ENCODE measurements around the gene MUCL3.
"Not testable (repeated sequence)": the region's sequence is repeated elsewhere in the genome, so short reads cannot be mapped to it uniquely, and the experiment has no call there.

Gene MUCL3

DNA sequence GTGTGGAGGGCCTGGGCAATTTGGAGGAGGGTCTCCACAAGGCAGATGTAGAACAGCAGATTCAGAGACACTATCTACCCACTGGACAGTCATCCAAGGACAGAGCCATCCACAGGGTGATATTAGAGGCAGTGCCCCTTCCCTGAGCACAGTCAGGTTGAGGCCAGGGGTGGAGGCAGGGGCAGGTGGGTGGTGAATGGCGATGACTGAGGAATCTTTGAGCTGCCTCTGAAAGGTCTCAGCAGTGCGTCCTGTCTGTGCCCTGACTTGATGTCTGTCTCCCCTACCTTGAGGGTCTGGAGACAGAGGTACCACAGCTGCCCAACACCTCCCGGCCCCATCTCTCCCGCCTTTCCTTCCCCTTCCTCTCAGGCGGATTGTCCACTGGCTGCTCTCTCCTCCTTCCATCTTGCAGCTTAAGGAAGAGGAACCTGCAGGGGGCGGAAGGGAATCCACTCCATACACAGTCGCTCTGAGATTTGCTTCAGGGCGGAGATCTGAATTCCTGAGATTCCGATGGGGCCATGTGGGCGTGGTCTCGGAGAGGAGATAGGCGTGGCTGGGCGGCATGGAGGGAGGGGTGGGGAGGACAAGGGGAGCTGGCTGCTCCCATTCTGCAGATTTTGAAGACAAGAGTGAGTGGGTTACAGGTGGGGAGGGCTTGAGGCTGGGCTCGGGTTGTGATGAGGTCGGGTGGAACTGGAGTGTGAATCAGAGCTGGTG is 1.7 kb downstream of the MUCL3 start:
- DNase-seq, result peak; percentile 58

DNA sequence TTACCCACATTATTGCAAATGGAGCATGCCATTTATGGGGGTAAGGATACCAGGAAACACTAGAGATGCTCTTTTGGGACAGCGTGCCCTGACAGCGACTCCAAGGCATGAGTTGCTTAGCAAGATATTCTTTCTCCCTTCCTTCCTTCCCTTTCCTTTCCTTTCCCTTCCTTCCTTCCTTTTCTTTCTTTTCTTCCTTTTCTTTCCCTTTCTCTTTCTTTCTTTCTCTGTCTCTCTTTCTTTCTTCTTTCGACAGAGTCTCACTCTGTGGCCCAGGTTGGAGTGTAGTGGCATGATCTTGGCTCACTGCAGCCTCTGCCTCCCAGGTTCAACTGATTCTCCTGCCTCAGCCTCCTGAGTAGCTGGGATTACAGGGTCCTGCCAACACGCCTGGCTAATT is 3.3 kb downstream of the MUCL3 start:
- no peak for DNase-seq

DNA sequence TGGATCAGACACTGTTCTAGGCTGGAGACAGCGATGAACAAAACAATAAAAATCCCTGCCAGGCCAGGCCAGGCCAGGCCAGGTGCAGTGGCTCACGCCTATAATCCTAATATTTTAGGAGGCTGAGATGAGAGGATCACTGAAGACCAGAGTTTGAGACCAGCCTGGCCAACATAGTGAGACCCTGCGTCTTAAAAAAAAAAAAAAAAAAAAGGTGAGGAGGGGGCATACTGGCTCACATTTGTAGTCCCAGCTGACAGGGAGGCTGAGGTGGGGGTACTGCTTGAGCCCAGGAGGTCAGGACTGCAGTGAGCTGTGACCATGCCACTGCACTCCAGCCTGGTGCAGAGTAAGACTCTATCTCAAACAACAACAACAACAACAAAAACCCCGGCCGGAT is 4.5 kb downstream of the MUCL3 start:
- no peak for DNase-seq

DNA sequence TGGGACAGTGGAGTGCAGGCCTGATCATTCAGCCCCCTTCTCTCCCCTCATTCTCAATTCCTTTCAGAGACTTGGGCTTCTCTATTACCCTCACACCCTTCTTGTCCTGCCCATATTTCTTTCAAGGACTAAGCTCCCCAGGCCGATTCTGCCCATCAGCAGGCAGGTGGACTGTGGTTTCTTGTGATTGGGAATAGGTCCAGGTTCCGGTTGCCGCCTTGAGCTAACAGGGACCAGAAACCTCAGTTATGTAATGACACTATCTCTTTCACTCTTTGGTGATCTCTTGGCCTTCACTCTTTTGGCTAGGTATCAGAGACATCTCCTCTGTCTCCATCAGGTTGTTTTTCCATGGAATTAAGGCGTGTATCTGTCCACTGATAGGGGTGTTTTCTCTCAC is 6.5 kb downstream of the MUCL3 start:
- no peak for DNase-seq

DNA sequence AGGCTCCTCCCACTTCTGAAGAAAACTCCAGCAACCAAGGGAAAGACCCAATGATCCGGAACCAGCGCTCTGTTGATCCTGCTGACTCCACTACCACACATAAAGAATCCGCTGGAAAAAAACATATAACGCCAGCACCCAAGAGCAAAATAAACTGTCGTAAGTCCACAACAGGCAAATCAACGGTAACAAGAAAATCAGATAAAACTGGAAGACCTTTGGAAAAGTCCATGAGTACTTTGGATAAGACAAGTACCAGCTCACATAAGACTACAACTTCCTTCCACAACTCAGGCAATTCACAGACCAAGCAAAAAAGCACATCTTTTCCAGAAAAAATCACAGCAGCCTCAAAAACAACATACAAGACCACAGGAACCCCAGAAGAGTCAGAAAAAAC is 8.0 kb downstream of the MUCL3 start:
- DNase-seq, result no peak

DNA sequence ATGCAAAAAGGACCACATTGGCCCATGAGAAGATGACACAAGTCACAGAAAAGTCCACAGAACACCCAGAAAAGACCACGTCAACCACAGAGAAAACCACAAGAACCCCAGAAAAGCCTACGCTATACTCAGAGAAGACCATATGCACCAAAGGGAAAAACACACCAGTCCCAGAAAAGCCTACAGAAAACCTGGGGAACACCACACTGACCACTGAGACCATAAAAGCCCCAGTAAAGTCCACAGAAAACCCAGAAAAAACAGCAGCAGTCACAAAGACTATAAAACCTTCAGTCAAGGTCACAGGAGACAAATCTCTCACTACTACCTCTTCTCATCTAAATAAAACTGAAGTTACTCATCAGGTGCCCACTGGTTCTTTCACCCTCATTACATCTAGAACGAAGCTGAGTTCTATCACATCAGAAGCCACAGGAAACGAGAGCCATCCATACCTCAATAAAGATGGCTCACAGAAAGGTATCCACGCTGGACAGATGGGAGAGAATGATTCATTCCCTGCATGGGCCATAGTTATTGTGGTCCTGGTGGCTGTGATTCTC is 11.2 kb downstream of the MUCL3 start:
- DNase-seq, result no peak

DNA sequence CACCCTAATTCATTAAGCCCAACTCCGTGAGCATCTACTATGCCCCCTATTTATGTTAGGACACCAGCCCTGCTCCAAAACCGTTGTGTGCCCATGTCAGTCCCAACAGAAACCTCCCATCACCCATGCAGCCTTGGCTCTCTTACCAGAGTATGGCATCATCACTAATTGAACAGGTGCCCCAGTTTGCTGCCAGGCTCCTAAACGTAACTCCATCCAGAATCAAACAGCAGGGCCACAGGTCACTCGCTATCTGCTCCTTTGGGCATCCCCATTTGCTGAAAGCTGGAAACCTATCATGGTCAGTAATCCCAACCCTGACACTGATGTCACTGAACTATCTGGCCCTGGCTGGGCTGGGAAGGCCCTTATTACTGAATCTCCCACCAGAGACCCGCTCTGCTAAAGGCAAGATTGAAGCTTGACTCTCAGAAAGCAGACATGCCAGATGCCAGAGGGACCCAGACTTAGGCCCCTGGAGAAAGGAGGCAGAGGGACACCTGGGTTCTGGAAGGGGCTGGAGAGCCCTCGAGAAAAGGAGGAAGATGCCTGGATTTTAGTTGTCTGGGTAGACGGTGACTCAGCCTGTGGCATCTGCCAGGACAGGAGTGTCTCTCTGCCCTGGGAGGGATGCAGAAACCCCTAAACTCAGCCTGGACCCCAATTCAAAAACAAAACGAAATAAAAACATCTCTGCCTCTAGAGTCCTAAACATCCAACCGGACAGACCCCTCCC is 14.0 kb downstream of the MUCL3 start:
- no peak for DNase-seq

DNA sequence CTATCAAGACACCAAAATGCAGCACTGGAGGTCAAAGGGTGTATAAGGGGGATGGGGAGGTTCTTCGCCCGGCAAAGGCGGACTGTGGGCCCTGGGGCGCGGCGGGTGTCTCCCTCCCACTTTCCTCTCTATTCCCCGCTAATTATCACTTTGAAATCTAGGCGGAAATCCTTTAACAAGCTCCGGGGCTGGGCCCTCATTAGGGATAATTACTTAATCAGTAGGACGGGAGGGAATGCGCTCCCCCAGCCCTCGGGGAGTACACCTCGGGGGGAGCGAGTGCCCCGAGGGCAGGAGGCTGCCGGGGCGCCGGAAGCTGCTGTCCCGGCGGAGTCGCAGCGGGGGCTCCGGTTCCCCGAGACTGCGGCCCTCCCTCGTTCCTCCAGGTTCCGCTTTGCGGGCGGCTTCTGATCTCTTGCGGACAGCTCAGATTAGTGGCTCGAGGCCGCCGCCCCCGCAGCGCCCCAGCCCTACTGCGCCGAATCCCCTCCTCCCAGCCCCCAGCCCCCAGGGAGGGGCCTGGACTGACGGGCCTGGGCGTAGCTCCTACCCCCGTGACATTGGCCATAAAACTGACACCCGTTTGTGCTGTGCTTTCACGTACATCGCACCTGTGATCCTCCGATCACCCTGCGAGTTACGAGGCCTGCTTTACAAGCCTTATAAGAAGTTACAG is 14.7 kb downstream of the MUCL3 start:
- DNase-seq, result peak; percentile 54

DNA sequence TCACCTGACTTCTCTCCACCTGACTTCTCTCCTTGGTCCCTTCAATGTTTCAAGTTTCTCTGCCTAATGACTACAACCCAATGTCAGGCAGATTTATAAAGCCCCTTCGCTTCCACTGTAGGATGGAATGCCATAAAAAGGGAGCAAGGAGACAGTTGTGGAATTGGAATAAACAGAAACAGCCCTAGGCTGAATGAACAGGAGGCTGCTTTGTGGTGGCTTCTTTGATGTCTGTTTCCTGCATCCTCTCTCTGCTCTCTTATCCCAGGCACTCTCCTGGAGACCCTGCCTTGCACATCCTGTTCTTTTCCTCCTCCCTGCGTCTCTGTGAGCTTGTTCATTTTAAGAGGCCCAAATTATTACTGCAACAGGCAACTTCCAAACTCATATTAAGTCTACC is 16.9 kb downstream of the MUCL3 start:
- DNase-seq, result no peak

DNA sequence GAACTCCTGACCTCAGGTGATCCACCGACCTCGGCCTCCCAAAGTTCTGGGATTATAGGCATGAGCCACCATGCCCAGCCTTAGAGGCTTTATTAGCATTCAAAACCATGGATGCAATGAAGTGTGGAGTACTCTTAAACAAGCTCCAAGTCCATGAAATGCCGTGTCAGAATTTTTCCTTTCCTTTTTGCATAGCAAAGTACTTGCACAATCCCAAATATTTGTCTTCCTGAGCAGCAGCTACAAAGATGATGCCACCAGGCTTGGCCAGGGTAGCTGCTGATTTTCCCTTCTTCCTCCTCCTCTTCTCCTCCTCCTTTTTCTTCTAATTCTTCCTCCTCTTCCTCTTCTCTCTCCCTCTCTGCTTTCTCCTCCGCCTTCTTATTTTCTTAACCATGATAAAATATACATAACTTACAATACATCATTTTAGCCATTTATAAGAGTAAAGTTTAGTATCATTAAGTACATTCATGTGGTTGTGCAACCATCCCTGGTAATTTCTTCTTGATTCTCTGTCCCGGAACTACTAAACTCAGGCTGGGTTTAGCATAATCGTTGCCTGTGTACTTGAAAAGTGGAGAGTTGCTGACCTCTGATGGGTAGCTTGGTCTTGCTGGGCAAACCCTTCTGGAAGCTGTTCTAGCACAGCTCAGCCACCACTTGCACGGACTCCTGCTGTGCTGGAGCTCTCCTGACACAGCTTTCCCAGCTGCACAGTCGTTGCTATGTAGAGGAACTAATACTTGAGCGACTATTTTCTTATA is 20.3 kb downstream of the MUCL3 start:
- no peak for DNase-seq

DNA sequence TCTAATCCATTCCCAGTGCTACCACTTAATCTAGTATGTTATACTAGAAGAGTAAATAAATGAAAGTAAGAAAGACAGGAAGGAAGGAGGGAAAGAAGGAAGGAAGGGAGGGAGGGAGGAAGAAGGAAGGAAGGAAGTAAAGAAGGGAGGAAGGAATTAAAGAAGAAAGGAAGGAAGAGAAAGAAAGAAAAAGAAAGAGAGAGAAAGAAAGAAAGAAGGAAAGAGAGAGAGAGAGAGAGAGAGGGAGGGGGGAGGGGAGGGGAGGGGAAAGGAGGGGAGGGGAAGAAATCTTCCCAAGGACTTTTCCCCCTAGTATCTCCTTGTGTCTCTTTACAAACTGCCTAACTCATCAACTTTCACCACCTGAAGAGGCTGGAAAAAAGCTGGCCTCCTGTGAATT is 21.9 kb downstream of the MUCL3 start:
- DNase-seq, result no peak

DNA sequence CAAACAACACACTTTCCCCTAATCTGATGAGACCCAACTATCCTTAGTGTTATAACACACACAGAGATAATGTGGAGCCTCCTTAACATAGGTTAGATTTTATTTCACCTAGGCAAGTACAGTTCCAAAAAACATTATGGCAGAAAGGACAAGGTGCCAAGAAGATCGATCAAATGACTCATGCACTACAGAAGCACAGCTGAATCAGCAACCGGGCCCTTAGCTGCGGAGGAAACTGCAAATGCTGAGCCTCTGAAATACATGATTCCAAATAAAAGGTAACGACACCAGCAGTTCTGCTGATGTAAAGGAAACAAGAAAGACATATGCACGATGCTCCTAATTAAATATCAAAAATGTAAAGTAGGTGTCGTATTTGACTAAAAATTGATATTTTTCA is 22.9 kb downstream of the MUCL3 start:
- no peak for DNase-seq

DNA sequence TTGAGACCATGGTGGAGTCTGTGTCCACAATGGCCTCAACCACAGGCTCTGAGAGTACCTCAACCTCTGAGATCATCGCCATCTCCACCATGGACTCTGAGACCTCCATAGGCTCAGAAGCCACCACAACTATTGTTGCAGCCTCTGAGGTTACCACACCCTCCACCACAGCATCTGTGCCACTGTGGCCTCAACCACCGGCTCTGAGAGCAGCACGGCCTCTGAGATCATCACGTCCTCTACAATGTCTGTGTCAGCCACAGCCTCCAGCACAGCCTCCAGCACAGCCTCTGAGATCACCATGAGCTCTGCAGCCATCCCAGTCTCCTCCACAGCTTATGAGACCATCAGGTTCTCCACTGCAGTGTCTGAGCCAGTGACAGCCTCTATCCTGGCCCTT is 23.3 kb downstream of the MUCL3 start:
- DNase-seq, result no peak

DNA sequence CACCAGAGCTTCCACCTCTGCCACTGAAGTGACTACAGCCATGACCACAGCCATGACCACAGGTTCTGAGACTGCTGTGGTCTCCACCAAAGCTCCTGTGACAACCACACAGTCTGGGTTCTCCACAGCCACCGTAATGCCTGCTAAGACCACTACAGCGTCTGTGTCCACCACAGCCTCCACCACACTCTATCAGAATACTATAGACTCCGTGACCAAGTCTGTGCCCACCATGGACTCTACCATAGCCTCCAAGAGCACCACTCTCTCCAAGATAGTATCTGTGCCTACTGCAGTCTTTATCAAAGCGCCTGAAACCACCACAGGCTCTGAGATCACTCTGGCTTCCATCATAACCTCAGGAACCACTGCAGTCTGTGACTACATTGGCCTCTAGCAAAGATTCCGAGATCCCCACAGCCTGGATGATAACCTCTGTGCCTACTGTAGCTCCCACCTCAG is 24.4 kb downstream of the MUCL3 start:
- no peak for DNase-seq

DNA sequence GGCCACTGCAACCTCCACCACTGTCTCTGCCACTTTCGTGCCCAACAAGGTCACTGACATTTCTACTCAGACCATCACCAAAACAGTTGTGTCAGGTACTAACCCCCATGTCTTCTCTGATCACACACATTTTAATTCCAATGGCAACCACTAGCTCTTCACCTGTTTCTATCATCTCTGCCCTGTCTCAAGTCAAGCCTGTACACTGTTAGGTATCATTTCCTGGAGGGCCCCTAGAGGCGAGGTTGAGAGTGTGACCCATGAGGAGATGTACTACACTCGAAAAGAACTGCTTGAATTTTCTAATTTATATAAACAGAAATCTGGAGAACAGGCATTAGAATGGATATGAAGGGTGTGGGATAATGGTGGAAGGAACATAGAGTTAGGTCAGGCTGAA is 25.4 kb downstream of the MUCL3 start:
- no peak for DNase-seq

DNA sequence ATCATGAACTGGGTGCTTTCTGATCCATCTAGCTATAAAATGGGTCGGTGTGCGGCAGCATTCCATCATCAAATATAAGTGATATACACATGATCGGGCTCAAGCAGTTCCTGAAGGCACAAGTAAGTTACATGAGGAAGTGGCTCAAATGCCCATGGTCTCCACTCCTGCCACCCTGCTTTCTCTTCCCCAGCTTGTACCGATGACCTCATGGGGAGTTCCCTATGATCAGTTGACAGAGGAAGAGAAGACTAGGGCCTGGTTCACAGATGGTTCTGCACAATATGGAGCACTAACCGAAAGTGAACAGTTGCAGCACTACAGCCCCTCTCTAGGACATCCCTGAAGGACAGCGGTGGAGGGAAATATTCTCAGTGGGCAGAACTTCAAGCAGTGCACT is 28.4 kb downstream of the MUCL3 start:
- not testable (repeated sequence) for DNase-seq

DNA sequence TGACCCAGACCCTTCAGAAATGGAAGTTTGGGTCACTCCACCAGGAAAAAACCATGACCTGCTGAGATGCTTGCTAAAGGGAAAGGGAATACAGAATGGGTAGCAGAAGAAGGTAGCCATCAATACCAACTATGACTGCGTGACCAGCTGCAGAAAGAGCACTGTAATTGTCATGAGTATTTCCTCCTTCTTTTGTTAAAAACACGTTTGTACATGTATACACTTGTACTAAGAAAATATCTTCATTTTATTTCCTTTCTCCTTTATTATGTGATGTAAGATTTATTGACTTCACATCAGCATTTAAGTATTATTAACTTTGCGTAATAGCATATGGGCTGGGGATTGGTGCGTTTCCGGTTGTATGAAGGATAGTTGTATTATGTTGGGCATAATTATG is 30.2 kb downstream of the MUCL3 start:
- no peak for DNase-seq

DNA sequence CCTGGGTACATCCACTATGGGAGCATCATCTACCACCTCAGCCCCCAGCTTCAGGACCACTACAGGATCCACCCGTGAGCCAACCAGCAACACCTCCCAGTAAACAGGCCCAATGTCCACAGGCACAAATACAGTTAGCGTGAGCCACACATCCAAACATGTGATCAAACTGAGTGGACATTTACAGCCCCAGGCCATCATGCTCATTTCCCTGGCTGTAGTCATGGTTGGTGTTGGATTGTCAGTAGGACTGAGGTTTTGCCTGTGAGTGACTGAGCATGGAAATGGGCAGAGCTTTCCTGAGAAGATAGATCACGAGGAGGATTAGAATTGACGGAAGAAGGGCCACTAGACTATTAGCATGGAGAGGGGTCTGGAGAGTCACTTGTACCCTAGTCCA is 32.0 kb downstream of the MUCL3 start:
- no peak for DNase-seq

DNA sequence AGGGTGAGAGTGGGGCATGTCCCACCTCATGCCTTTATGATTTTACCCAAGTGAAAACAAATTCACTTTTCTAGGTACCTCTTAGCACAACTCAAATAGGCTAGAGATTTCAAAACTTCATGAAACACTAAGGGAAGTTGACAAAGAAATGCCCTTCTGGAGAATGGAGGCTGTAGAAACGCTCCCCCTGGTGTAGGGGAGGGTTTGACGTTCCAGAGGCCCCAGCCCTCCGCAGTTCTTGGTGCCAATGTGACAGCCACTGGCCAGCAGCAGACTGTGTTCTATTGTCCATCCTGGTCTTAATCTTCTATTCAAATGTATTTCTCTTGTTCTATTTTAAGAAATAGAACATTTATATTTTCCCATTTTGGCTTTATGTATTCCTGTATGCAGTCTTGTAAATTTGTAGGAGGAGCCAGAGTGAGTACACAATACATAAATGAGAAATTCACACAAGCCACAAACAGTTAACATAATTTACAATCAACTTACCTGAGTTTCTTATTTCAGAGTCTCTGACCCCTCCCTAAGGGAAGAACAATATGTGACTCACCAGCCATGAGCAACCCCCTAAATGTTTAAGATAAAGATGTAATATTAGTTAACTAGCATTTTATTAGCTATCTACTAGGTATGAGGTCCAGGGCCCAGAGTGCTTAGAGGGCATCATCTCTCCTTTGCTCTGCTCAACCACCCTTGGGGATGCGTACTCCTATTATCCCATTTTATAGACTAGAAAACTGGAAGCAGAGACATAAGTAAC is 33.9 kb downstream of the MUCL3 start:
- no peak for DNase-seq

DNA sequence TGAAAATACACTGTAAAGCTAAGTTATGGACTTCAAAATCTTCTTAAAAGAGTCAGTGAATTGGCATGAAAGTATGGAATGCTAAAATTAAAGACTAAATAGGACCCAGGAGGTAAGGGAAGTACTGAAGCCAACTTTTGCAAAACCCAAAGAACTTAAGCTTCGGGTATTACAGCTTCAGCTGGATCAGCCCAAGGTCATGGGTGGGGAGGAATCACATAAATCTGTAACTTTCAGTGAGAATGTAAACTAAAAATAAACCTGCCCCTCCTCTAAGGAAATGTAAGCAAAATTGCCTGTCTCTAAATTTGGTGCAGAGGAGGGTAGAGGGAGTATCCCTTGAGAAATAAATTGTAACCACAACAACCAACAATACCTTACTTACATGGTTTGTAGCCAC is 38.4 kb downstream of the MUCL3 start:
- no peak for DNase-seq

DNA sequence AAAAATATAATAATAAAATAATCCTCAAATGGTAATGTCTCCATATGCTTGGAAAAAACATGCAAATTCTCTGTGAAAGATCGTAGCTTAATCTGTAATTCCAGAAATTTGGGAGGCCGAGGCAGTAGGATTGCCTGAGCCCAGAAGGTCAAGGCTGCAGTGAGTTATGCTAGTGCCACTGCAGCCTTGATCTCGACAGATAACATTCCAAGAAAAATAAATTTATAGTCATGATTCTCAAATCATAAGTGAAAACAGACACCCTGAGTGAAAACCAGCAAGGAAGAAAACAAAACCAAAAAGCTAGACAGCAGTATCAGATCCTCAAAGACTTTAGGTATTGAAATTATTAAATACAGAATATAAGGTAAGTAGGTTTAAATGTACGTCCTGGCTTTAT is 38.9 kb downstream of the MUCL3 start:
- no peak for DNase-seq

Data from right forelimb (tissue), 1 donor.